NCI-H1436 (cell line): Measurements from ENCODE around the gene SLC17A2.

Source experiments
- DNase-seq: peaks from one replicate; lab custom pipeline; 2025; lab: John Stamatoyannopoulos, UW

The SLC17A2 gene, protein sequence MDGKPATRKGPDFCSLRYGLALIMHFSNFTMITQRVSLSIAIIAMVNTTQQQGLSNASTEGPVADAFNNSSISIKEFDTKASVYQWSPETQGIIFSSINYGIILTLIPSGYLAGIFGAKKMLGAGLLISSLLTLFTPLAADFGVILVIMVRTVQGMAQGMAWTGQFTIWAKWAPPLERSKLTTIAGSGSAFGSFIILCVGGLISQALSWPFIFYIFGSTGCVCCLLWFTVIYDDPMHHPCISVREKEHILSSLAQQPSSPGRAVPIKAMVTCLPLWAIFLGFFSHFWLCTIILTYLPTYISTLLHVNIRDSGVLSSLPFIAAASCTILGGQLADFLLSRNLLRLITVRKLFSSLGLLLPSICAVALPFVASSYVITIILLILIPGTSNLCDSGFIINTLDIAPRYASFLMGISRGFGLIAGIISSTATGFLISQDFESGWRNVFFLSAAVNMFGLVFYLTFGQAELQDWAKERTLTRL

DNA sequence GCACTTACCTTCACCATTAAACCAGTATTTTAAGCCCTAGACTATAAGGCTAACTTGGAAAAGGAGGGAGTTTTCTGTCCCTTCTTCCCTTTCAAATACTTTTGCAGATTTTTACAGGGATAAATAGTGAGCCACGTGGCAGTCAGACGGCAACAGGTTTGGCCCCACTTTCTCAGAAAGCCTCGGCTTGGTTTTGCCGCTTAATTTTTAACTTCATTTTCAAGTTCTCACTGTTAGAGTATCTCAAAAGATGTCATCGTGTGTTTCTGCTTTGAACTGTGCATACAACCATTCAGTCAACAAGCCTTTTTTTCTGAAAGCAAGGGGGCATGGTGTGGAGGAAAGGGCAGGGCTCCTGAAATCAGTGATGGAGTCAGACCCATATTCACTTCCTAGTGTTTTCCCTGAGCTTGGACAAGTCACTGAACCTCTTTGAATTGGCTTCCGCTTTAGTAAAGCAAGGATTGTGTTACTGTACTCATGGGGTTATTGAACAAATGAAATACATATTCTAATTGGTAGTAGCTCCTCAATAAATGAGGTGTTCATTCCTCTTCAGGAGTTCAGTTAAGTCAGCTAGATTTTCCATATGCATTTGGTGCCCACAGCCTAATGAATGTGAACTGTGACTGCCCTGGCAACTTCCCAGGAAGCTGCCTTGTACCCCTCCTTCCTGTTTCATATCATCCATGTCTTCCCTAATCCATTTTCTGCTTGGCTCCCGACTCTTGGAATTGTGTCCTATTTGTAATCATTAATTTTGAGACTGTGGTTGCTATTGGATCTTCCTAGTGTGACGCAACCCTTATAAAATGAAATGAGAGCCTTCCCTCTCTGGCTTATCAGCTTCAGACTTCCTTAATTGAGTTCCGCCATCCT, at the start of gene SLC17A2:
Gene SLC17A2, minus strand, starts transcription at position 160 of the 879 bp plus-strand sequence. CDS start 4,895 bp downstream, outside the sequence.
- no peak for DNase-seq

DNA sequence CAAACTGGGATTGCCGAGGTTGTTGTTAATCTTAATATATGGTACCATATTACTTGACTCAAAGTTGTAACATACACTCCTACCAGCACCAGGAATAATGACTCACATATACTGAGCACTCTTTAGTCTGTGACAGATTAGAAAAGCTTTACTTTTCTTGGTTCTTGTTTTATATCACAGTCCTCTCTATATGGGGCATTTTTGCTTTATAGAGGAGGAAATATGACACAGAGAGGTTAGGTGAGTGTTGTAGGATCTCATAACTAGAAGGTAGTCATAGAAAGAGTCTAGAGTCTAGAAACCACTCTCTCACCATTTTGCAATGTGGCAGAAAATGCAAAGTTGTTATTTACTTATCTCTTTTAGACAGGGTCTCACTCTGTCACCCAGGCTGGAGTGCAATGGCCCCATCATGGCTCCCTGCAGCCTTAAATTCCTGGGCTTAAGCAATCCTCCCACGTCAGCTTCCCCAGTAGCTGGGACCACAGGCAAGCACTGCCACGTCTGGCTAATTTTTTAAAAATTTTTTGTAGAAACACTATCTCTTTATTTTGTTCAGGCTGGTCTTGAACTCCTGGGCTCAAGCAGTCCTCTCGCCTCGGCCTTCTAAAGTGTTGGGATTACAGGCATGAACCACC, 45.6 kb upstream of the SLC17A2 start:
- no peak for DNase-seq

DNA sequence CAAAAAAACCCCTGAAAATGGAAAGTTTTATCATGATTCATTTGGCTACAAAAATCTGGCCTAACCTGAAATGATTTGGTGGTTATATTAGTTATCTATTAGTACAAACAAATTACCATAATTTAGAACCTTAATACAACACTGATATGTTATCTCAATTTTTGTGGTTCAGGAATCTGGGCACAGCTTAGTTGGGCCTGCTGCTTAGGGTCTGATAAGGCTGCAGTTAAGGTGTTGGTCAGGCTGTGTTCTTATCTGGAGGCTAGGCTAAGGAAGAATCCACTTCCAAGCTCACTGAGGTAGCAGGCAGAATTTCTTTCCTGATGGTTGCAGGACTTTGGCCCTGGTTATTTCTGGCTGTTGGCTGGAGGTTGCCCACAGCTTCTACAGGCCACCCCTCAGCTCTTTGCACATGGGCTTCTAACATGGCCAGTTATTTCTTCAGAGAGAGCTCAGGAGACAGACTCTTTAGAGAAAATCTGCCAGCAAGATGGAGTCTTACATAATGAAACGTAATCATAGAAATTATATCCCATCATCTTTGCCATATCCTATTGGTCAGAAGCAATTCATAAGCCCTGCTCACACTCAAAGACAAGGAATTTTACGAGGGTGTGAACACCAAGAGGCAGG, 43.5 kb upstream of the SLC17A2 start:
- no peak for DNase-seq

DNA sequence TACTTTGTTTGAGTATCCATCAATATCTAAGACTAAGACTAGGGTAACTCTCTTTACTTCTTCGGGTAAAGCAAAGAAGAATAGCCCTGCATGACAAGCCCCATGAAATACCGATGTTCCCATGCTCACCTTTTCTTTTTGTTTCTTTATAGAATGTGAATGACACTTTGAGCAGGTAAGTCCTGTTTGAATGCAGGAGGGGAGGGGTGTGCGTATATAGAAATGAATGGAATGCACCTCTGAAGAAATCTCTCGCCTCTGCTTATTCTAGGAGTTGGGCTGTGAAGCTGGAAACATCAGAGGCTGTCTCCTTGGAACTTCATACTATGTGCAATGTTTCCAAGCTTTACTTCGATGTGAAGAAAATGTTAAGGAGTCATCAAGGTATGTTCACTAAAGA, 42.4 kb upstream of the SLC17A2 start:
- DNase-seq = no peak

DNA sequence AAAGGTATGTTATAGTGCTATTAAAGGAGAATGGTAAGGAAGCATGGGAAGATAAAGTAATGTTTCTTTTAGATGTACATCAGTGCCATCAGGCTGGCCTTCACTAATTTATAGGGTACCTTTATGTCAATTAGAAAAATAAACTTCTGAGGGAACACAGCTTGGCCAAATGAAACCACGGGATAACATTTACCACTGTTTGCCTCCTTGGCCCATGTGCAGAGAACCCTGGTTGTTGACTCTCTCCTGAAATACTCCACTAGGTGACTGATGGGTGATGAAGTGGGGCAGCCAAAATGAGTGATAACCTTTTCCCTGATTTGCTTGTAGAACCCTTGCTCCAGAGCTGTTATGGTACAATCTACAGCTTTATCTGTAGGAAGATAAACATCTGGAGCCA, 41.6 kb upstream of the SLC17A2 start:
- DNase-seq = no peak

DNA sequence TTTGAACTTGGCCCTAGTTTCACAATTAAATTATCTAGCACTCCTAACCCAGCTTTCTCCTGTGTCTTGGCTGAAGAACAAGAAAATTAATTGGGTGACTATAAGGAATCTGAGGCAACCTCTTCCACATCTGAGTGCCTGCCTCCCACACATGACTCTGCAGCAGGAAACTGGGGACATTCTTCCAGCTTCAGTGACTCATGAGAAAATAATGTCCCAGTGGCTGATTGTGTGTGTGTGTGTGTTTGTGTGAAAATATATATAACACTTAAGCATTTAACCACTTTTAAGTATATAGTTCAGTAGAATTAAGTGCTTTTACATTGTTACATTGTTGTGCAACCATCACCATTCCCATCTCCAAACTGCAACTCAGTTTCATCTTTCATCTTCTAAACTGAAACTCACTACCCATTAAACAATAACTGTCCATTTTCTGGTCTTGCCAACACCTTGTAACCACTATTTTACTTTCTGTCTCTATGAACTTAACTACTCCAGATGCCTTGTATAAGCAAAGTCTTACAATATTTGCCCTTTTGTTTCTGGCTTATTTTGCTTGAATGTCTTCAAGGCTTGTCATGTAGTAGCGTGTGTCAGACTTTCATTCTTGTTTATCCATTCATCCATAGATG, 40.8 kb upstream of the SLC17A2 start:
- no peak for DNase-seq

DNA sequence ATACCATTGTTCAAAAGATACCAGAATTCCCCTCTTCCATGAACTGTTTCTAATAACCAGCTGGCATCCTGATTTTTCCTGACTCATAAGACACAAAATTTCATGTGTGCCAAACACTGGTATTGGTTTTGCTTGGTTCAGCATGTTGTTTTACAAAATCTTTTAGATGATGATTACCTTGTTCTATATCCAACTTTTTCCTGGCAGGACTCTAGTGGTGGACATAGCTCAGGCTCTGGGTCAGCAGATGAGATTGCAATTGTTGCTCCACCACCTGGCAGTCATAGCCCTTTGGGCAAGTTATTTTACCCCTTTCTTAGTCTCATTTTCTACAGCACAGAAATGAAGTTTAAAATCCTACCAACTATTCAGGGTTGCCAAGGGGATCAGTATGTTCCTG, 38.3 kb upstream of the SLC17A2 start:
- no peak for DNase-seq

DNA sequence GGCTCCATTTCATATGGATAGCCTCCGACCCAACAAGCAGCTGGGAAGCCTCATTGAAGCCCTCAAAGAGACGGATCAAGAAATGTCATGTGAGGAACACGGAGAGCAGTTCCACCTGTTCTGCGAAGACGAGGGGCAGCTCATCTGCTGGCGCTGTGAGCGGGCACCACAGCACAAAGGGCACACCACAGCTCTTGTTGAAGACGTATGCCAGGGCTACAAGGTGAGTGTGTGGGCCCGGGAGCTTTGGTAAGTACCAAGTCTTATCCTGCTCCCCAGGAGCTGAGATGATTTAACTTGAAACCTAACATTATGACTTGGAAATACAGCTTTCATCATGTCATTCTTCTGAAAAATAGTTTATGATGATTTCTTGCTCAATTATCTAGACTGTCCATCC, 36.2 kb upstream of the SLC17A2 start:
- no peak for DNase-seq

DNA sequence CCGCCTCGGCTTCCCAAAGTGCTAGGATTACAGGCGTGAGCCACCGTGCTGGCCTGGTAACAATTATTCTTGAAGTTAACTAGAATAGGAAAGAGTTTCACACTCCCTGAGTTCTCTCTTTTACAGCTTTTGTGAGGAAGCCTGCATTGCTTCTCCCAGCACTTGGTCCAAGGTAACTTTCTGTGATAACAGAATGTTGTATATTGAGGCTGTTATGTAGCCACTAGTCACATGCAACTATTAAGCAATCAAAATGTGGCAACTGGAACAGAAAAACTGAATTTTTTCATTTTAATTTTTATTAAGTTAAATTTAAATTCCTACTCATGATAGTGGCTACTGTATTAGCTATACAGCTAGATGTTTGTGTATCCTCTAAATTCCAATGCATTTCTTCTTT, 34.6 kb upstream of the SLC17A2 start:
- no peak for DNase-seq

DNA sequence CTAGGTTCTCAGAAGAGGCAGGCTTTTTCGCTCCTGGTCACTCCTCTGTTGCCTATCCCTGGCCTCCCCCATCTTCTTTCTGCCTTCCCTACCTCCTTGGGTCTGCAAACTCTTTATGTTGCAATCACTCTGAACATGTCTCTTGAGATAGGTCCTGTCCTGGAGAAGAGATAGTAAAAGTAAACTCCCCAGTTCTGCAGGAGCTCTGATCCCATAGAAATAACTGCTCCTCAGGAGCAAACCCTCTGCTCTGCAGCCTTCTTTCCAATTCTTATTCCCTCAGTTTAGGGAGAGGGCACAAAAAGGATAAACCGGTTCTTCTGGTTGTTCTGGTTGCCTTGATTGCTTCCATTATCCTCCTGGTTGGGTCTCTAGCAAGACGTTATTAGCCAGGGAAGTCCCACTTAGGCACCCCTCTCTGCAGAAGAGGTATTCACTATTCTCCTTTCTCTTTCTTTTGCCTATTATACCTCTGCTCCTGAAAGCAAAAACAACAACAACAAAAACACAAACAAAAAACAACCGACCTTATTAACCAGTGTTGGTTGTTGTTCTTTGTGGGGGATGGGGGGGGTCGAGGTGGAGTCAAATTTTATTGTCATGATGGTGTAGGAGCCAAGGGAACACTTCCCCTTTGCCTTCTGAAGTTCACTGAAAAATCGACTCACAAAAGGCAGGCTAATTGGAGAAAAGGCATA, 33.1 kb upstream of the SLC17A2 start:
- no peak for DNase-seq

DNA sequence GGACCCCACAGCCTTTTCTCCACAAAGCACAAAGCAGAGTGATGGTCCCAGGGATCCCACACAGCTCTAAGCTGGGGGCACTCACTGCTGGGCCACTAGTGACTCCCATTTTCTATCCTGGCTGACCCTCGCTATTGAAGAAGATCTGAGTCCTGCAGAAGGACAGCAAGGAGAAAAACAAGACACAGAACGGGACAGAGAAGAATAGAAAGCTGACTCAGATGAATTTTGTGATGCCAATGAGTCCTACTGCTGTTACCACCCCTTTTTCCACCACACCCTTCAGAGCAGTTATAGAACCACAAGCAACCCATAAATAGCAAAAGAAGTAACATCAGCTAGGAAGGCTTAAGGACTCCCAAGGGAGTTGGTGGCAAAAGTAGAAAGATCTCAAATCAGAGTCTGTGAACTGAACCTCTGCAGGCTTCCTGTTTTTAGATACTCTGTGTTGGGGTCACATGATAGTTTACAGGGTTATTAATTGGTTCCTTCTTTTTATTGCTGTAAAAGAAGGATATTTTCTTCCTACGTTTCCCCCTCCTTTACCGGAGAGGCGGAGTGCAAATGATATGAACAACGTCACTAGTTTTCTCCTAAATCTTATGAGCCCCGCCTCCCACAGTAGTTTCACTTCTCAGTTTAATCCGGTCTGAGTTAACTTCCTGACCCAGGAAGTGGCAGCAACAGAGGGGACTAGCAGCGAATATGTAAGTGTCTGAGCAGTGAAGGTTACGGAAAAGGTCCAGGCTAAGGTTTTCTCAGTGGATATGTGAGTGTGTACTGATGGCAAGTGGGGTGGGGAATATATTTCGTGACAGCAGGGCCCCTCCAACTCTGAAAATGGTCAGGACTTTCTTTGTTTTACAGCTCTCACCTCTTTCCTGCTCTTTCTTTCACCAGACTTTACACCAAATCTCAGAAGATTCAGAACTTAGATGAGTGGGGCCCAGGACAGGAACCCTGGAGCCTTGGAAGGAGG, 31.9 kb upstream of the SLC17A2 start, which contains the start of gene TRIM38:
Gene TRIM38, plus strand, starts transcription at position 654 of the 979 bp plus-strand sequence. CDS start 3,721 bp downstream, outside the sequence.
- DNase-seq = peak; percentile 40

DNA sequence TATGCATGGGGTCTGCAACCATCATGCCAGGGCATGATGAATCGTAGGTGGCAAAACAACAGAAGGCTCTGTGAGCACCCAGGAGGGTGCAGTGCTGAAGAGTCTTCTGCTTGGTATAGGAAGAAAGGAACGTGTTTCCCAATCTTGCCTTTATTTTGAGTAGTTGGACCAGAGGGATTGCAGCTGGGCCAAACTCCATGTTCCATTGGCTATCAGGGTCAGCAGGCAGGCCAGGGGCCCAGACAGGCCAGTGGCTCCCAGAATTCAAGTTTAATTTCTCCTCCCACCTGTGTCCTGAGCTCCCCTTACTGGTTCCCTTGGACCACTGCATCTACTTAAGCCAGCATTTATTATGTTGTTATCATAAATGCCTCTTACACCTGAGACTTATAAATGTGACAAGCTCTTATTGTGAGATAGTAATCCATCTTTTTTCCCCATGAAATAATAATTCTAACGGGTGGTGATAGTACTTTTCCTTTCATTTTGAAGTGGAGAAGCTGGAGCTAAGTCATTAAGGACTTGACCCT, 31.2 kb upstream of the SLC17A2 start:
- DNase-seq = no peak

DNA sequence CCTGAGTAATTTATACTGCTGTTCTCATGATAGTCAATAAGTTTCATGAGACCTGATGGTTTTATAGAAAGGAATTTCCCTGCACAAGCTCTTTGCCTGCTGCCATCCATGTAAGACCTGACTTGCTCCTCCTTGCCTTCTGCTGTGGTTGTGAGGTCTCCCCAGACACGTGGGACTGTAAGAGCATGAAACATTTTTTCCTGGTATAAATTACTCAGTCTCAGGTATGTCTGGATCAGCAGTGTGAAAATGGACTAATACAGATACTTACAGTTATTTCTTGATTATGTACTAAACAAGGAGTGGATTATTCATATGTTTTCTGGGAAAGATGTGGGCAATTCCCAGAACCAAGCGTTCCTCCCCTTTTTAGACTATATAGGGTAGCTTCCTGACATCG, 30.2 kb upstream of the SLC17A2 start:
- DNase-seq = no peak

DNA sequence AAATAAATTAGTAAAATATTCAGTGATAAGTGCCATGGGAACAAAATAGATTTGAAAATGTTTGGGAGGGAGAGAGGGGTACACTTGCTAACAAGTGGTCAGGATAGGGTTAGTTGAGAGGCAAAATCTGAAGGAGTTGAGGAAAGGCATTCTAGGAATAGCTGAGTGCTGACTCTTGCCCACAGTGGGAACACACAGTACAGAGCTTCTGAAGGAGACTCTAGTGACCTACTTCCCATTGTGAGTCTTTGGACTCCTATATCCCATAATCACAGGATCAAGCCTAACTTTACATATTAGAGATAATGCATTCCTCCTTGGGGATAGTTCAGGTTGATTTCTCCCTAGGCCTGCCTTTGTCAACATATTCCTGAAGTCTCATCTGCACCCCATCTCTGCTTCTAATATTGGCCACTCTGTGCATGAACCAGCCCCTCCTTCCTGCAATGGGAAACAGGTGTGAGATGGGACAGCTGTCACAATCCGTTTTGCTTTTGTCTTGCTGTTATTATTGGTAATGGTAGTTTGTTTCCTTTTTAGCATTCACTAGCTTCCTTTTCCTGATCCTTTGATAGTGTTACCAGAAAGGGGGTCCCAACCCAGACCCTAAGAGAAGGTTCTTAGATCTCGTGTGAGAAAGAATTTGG, 29.5 kb upstream of the SLC17A2 start:
- DNase-seq = no peak

DNA sequence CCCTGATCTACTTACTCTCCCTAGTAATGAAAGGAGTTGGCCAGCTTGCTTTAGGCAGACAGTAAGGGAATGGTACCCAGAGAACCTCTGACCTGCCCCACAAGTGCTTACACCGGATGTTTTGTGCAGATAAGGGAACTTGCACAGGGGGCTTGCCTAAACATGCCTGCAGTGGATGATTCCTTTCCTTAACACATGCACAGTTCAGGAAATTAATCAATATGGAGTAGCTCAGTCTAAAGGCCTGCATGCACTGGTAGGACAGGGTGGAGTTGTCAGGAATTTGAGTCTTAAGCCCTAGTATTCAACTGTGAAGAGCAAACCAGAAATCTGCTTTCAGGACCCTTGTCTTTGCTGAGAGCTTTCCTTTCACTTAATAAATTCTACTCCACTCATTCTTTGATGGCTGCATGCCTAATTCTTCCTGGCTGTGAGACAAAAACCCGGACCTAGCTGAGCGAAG, 28.2 kb upstream of the SLC17A2 start:
- no peak for DNase-seq

DNA sequence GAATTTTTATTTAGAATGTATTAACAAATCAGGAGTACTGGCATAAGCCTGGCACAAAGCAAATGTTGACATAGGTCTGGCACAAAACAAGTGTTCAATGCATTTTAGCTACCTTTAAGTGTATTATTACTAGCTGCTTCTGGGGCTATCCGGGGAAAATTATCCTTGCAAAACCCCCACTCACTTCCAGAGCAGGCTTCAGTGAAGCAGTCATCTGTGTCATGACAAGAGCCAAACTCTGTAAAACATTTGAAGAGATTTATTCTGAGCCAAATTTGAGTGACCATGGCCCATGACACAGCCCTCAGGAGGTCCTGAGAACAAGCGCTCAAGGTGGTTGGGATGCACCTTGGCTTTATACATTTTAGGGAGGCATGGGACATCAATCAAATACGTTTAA, 25.7 kb upstream of the SLC17A2 start:
- no peak for DNase-seq

DNA sequence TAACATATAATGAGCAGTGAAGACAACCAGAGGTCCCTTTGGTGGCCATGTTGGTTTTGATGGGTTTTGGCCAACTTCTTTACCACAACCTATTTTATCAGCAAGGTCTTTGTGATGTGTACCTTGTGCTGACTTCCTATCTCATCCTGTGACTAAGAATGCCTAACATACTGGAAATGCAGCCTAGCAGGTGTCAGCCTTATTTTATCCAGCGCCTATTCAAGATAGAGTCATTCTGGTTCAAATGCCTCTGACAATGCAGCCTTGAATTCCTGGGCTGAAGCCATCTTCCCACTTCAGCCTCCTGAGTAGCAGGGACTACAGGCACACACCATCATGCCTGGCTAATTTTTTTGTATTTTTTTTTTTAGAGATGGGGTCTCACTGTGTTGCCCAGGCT, 24.3 kb upstream of the SLC17A2 start:
- no peak for DNase-seq

DNA sequence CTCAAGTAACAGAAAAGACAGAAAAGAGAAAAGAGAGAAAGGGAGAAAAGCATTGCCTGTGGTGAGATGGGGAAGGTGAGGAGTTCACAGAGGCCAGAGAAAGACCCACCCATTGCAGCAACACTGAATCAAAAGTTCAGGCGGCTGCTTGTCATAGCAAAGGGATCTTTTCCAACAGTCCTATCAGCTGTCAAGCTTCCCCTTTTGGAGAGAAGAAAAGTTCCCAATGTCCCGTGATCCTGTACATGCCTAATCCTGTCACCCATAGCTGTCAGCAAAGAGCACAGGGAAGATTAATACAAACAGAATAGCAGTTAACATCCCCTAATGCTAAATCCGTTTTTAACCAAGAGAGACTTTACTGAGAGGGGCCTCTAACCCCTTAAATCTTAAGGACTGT, 23.2 kb upstream of the SLC17A2 start:
- no peak for DNase-seq

DNA sequence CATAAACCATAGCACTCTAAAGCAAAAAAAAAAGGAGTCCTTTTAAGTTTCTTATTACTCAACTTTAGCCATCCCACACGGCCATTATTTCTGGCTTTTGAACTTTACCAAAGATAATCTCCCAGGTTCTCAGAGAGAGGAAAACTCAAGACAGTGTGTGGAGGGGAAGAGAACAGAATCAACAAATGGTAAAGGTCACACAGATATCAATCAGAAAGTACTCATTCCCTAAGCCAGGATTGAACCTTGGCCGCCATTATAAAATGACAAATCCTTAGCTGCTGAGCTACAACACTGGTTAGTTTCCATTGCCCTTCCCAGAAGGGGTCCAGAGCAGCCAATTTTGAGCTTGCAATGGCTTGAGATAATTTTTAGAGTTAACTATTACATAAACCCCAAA, 22.0 kb upstream of the SLC17A2 start:
- DNase-seq = no peak
